Head of caudate nucleus (tissue), 42 donors: Measurements from ENCODE around the gene BTN1A1.

Experiments
- DNase-seq, 42 donors: peaks; one replicate each; pipeline versions ENCODE4 v3.0.0 to v3.0.0-alpha.2; 2020 to 2021; ENCODE audit warnings: mixed read lengths in 7 of 42
- intact Hi-C: fragments of 100-400 bp; cut with DNase I; formaldehyde crosslinking; loops from one replicate; pipeline ENCODE4 v1.15.0; 2022

The BTN1A1 gene

GRCh38 chr6:26474439-26474881 is 25.6 kb upstream of the BTN1A1 start:
- intact Hi-C loops: no loop called here
- DNase-seq: peak in 2 of 42 donors; percentile 39 to 40

DNA sequence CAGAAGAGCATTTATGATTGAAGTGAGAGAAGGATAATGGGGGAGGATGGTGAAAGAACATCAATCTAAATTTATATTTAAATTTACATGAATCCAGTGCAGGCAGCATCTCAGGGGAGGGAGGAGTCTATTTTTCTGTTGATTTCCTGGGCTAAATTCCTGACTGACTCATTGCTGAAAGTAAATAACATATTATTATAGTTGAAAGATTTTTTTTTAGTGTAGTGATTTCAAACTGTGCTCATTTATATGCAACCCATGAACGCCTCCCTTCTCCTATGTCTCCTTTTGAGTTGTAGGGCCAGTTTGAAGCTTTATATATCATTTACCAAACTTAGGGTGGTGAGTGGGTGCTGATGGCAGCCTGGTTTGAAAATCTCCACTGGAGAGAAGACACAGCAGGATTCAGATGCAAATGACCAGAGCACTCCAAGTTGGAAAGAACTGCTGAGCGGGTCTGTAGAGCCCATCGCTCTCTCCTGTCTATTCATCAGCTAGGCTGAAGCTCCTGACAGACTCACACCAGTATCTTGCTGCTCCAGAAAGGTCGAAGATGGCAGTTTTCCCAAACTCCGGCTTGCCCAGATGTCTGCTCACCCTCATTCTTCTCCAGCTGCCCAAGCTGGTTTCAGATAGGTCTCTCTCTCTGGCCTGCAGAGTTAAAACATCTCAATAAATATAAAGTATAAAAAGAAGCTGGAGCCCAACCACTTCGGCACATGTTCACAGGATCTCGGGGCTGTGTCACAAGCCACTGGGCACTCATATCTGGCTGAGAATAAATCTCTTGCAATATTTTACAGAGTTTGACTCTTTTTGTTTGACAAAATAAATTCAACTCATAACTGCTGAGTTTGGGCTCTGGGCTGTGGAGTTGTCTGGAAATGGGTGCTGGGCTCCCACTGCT is 24.0 kb upstream of the BTN1A1 start:
- intact Hi-C loops: no loop called here
- DNase-seq: no peak

DNA sequence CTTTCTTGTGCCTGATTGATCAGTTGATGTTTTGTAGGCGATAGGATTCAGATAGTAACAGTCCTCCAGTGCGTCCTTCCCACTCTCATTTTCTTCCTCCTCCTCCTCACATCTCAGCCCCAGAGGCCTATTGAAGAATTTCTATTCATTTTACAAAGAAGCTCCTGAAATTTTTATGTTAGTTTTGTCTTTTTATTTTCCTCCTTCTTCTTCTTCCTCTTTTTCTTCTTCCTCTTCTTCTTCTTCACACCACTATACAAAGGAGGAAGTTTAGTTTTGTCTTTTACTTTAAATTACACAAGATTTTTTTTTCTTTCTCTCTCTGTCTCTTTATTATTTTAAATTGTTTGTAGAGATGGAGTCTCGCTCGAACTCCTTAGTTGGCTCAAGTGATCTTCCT is 23.2 kb upstream of the BTN1A1 start:
- intact Hi-C loops: no loop called here
- DNase-seq: peak in 1 of 42 donors; percentile 39

- no peak for DNase-seq
- intact Hi-C loops: no loop called here
Measured at GRCh38 chr6:26477426-26477825, 22.7 kb upstream of the BTN1A1 start.

DNA sequence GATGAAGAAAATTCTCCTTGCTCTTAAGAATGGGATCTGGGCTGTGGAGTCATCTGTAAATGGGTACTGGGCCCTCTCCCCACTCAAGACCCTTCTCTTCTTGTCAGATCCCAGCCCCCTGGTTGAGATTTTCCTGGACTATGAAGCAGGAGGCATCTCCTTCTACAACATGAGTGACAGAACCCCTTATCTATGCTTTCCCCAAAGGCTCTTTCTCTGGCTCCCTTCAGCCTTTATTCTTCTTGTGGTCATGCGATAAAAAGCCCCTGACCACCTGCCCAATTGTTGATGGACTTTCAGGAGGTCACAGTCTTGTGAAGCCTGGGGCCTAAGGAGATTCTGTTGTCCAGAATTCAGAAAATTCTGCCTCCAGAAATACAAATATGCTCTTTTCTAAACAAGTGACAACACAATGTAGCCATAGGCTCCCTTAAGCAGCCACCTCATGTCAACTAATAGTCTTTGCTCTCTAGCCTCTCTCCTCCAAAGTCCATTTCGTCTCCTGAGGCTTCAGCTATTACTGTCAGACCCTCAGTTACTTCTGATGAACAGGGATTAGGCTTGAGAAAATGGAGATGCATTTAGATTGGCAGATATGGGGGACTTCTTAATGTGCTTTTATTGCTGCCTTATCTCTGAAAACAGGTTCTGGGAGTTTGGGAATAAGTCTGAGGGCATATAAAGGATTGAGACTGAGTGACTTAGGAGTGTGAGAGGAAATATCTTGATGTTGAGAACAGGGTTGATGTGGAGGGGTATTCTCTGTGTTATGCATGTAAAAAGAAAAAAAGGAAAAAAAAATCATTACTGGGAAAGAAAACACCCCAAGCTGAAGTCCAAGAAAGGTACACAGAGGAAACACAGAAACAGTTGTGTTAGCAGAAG is 21.8 kb upstream of the BTN1A1 start:
- intact Hi-C loops: no loop called here
- DNase-seq: no peak

GRCh38 chr6:26478985-26479278 is 21.2 kb upstream of the BTN1A1 start:
- intact Hi-C loops: no loop called here
- no peak for DNase-seq

DNA sequence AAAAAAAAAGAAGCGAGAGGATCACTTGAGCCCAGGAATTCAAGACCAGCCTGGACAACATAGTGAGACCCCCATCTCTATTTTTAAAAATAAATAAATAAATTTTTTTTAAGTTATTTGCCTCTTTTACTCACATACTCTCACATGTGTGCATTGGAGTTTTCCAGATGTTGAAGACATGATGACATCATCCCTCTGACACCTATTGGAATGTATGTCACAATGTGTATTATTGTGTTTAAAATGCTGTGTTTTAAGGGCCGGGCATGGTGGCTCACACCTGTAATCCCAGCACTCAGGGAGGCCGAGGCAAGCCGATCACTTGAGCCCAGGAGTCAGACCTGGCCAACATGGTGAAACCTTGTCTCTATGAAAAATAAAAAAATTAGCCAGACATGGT is 17.8 kb upstream of the BTN1A1 start:
- no peak for DNase-seq
- intact Hi-C loops: no loop called here

DNA sequence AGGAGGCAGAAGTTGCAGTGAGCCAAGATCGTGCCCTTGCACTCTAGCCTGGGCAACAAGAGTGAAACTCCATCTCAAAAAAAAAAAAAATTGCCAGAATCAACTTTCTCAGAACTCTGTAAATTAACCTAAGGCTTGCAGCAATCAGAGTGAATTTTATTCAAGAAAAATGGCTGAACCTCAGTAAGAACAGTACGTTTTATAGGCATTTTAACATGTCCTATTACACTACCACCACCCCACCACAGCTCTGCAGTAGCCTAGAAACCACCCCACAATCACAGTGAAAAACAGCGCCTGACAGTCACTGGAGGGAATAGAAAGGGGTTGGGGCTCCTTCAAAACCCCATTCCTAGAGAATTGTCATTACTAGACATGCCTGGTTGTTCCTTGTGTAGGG is 16.4 kb upstream of the BTN1A1 start:
- DNase-seq: no peak
- intact Hi-C loops: no loop called here

- intact Hi-C loops: no loop called here
- no peak for DNase-seq
Measured at GRCh38 chr6:26484161-26484560, 15.9 kb upstream of the BTN1A1 start.

DNA sequence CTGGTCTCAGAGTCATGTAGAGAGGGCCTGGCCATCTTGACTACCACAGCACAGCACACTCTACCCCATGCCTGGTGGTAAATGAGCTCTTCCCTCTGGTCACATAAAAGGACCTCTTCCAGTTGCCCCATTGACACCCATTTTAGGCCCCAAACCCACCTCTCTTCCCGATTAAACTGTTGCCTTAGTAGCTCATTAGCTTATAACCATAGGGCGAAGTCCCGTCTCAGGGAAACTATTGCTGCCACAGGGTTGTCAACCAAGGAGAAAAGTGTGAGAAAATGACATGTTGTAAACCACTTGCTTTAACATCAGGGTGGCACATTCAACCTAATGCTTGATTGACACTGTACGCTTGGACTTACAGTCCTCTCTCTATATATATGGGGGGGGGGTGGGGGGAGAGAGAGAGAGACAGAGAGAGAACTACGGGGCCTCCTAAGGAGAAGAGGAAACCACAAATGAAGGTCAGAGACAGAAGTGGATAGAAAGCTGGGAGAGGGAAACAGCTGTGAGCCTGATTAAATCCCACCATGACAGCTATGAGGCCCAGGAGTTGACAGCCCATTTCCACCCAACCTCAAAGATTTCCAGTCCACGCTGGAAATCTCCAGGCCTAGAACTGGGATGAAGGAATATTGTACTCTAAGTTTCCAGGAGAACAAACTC is 14.9 kb upstream of the BTN1A1 start:
- intact Hi-C loops: no loop called here
- no peak for DNase-seq

- intact Hi-C loops: no loop called here
- no peak for DNase-seq
Measured at GRCh38 chr6:26486358-26486757, 13.7 kb upstream of the BTN1A1 start.

GRCh38 chr6:26487466-26487865 is 12.6 kb upstream of the BTN1A1 start:
- intact Hi-C loops: no loop called here
- no peak for DNase-seq

DNA sequence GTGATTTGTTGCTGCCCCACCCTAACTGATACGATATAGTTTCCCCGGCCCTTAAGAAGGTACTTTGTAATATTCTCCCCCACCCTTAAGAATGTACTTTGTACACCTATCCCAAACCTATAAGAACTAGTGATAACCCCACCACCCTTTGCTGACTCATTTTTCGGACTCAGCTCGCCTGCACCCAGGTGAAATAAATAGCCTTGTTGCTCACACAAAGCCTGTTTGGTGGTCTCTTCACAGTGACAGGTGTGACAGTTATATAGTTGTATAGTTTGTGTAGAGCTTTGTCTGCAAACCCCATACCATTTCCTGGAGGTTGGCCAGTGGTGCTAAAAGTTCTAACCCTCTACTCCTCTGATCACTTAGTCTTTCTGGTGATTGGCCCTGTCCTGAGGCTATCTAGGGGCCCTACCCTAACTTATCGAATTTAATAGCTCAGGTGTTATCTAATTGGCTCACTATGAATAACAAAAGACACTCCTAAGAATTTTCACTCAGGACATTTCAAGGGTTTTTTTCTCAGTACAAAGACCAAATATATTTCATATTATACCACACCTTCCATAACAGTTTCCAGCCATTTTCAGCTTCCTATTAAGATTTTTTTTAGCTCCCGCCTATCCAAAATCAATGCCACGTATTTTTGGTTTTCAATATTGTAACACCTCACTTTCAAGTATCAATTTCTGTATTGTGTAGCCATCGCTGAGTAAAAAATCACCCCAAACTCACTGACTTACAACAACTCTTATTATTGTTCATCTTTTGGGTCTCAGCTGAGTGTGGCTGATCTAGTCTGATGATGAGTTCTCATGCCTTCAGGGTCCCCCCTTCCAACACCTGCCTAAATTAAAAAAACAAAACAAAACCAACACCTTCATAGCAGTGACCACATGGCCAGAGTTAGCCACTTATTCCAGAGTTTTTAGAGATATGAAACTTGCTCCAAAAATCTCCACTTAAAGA is 9.8 kb upstream of the BTN1A1 start:
- intact Hi-C loops: no loop called here
- DNase-seq: no peak

DNA sequence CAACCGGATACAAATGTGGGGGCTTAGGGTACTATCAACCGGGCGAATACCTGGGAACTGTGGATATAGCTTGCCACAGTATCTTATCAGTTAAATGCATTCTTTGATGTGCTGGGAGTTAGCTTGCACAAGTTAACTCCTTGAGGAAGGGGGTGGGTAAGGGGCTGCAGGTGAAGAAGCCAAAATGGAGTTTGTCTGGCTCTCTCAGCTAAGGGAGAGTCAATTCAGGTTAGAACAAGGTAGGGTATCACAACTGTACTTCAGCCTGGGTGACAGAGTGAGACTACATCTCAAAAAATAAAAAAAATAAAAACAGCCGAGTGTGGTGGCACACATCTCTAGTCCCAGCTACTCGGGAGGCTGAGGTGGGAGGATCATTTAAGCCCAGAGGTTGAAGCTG is 8.5 kb upstream of the BTN1A1 start:
- intact Hi-C loops: no loop called here
- no peak for DNase-seq

DNA sequence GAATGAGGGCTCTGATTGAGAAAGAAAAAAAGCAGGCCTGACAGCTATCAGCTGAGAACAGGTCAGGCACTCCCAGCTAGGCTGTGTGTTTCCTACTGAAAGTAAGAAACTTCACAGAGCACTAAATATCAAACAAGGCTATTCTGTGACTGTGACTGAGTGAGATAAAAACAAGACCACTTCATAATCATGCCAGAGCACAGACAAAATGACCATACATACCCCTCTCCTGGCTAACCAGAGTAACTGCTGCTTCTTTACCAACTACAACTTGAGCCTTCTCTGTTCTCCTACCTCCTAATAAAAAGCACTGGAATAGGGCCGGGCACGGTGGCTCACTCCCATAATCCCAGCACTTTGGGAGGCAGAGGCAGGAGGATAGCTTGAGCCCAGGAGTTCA is 6.8 kb upstream of the BTN1A1 start:
- intact Hi-C loops: no loop called here
- DNase-seq: no peak

DNA sequence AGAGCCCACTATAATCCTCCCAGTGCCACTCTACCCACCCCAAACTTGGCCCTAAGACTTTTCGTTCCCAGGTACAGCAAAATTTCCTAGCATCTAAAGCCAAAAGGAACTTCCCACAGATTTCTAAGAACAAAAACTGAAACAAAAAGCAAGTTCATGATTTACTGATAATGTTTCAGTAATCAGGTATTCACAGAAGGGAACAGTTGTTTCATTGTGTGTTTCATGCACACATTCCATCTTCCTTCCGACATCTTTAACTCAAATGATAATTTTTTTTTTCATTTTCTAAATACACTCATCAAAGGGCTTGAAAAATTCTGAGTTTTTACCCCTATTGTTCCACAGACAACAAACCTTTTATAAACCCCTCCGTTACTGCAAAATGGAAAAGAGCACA is 6.0 kb upstream of the BTN1A1 start:
- intact Hi-C loops: no loop called here
- no peak for DNase-seq

DNA sequence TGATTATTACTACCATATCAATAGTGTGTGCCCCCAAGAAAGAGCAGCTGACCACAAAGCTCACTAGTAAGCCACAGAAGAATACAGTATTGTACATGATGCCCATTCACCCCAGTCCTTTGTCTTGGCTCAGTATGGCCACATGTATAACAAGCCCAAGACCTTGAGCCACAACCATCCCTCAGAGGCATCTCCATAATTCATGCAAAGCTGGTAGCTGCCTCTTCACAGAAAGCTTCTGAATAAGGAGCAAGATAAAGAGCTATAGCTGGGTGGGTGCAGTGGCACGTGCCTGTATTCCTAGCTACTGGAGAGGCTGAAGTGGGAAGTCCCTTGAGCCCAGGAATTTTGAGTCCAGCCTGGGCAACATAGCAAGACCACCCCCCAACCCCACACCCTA is 4.8 kb upstream of the BTN1A1 start:
- no peak for DNase-seq
- intact Hi-C loops: no loop called here

- intact Hi-C loops: no loop called here
- DNase-seq: no peak
Measured at GRCh38 chr6:26497610-26498009, 2.5 kb upstream of the BTN1A1 start.

- DNase-seq: peak in 28 of 42 donors; percentile 3 to 62 (median 16)
- intact Hi-C loops: no loop called here
Measured at GRCh38 chr6:26501482-26501986, 1.4 kb downstream of the BTN1A1 start.
